ENCODE results near the gene COMP. TPM values are rescaled to one million over a fixed set of nuclear protein-coding genes. Genes with fewer than 3 reads are reported as not detected.

COMP gene
- total RNA-seq, 1 experiment from 2014 or later, result 0.69 TPM

DNA sequence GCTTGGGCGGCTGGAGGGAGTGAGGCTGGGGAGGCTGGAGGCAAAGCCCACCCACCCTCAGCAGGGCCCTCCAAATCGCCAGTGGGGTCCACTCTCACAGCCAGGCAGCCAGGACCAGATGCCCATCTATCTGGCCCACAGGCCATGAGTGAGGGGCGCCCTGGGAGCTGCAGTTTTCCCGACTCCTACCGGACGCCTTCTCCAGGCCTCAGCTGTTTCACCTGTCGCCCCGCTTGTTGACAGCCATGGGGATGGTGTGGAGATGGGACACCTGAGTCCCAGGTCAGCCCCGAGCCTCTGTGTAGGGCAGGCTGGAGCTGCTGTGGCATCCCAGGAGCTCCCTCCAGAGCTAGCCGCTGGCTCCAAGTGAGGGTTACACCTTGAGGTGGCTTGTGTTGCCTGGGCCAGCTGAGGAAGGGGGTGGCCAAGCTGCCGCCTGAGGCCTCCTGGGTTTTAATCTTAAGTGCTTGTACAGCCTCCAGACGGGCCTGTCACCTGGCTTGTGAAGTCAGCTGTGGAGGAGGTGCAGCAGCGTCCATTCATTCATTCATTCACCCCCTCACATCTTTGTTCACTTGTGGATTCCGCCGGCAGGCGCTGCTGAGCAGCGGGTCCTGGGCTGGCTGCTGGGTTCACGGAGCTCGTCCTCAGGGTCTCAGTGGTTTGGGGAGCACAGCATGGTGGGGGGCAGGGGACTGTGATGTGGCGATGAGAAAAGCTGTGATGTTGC is 52.0 kb downstream of the COMP start:
- no peak for ATAC-seq
- CTCF ChIA-PET, result no interaction called here
- no peaks in the 10 kb centered on the region for H3K27me3 ChIP-seq (ENCODE audit: control insufficient read depth, insufficient read depth, low read length)
- no peaks in the 10 kb centered on the region for H3K9me3 ChIP-seq (ENCODE audit: control insufficient read depth, insufficient read depth, low read depth, low read length)
- no peaks in the 10 kb centered on the region for H3K36me3 ChIP-seq (ENCODE audit: control insufficient read depth, insufficient read depth, low read length)
- no TSS peak for BruUV-seq (replicated peaks)
- intact Hi-C loops (cut with micrococcal nuclease; ENCODE audit: unreplicated experiment), result no loop called here
- no peak overlapping the region for H3K27ac ChIP-seq (ENCODE audit: low read length)
- DNase-seq (ENCODE audit: low read depth, low spot score), result no peak
- no peaks in the 10 kb centered on the region for H3K4me1 ChIP-seq (ENCODE audit: control insufficient read depth, insufficient read depth, low read length)
- TF ChIP-seq POLR2AphosphoS5 (IDR thresholded peaks at IDR 0.05; ENCODE audit: low read depth, low read length), result no peak
- TF ChIP-seq, protein P1, sequence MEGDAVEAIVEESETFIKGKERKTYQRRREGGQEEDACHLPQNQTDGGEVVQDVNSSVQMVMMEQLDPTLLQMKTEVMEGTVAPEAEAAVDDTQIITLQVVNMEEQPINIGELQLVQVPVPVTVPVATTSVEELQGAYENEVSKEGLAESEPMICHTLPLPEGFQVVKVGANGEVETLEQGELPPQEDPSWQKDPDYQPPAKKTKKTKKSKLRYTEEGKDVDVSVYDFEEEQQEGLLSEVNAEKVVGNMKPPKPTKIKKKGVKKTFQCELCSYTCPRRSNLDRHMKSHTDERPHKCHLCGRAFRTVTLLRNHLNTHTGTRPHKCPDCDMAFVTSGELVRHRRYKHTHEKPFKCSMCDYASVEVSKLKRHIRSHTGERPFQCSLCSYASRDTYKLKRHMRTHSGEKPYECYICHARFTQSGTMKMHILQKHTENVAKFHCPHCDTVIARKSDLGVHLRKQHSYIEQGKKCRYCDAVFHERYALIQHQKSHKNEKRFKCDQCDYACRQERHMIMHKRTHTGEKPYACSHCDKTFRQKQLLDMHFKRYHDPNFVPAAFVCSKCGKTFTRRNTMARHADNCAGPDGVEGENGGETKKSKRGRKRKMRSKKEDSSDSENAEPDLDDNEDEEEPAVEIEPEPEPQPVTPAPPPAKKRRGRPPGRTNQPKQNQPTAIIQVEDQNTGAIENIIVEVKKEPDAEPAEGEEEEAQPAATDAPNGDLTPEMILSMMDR (IDR thresholded peaks at IDR 0.05), result no peak
- TF ChIP-seq TCF7L2 (IDR thresholded peaks at IDR 0.05; ENCODE audit: low read depth, low read length), result no peak
- TF ChIP-seq, protein P2, sequence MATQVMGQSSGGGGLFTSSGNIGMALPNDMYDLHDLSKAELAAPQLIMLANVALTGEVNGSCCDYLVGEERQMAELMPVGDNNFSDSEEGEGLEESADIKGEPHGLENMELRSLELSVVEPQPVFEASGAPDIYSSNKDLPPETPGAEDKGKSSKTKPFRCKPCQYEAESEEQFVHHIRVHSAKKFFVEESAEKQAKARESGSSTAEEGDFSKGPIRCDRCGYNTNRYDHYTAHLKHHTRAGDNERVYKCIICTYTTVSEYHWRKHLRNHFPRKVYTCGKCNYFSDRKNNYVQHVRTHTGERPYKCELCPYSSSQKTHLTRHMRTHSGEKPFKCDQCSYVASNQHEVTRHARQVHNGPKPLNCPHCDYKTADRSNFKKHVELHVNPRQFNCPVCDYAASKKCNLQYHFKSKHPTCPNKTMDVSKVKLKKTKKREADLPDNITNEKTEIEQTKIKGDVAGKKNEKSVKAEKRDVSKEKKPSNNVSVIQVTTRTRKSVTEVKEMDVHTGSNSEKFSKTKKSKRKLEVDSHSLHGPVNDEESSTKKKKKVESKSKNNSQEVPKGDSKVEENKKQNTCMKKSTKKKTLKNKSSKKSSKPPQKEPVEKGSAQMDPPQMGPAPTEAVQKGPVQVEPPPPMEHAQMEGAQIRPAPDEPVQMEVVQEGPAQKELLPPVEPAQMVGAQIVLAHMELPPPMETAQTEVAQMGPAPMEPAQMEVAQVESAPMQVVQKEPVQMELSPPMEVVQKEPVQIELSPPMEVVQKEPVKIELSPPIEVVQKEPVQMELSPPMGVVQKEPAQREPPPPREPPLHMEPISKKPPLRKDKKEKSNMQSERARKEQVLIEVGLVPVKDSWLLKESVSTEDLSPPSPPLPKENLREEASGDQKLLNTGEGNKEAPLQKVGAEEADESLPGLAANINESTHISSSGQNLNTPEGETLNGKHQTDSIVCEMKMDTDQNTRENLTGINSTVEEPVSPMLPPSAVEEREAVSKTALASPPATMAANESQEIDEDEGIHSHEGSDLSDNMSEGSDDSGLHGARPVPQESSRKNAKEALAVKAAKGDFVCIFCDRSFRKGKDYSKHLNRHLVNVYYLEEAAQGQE (IDR thresholded peaks at IDR 0.05; ENCODE audit: insufficient read depth in 1 of 2, low read depth in 2 of 2, low read length in 1 of 2), result no peak
- TF ChIP-seq SIN3A (IDR thresholded peaks at IDR 0.05; ENCODE audit: borderline replicate concordance, insufficient read depth, low read depth, low read length), result no peak
- no peak overlapping the region for H3K4me3 ChIP-seq (ENCODE audit: low read depth in 2 of 2, low read length in 2 of 2)
- in situ Hi-C loops (cut with HindIII; ENCODE audit: low pct_unique_long_range_greater_than_20kb, low sequenced_read_pairs), result no loop called here
- POLR2A ChIA-PET, result no interaction called here

DNA sequence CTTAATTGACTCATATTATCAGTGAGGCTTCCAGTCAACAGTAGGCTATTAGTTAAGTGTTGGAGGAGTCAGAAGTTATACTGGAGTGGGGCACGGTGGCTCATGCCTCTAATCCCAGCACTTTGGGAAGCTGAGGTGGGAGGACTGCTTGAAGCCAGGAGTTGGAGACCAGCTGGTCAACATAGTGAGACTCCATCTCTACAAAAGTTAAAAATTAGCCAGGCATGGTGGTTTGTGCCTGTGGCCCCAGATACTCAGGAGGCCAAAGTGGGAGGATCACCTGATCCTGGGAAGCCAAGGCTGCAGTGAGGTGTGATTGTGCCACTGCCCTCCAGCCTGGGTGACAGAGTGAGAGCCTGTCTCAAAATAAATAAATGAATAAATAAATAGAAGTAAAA is 53.2 kb downstream of the COMP start:
- H3K27me3 ChIP-seq (ENCODE audit: control insufficient read depth, insufficient read depth, low read length), result no peaks in the 10 kb centered on the region
- CTCF ChIA-PET, result no interaction called here
- TF ChIP-seq, protein P2 (IDR thresholded peaks at IDR 0.05; ENCODE audit: insufficient read depth in 1 of 2, low read depth in 2 of 2, low read length in 1 of 2), result no peak
- TF ChIP-seq POLR2AphosphoS5 (IDR thresholded peaks at IDR 0.05; ENCODE audit: low read depth, low read length) (no peak), SIN3A (IDR thresholded peaks at IDR 0.05; ENCODE audit: borderline replicate concordance, insufficient read depth, low read depth, low read length) (no peak), TCF7L2 (IDR thresholded peaks at IDR 0.05; ENCODE audit: low read depth, low read length) (no peak)
- TF ChIP-seq, protein P1 (IDR thresholded peaks at IDR 0.05), result no peak
- no peak overlapping the region for H3K4me3 ChIP-seq (ENCODE audit: low read depth in 2 of 2, low read length in 2 of 2)
- no peaks in the 10 kb centered on the region for H3K4me1 ChIP-seq (ENCODE audit: control insufficient read depth, insufficient read depth, low read length)
- in situ Hi-C loops (cut with HindIII; ENCODE audit: low pct_unique_long_range_greater_than_20kb, low sequenced_read_pairs) (no loop called here), intact Hi-C loops (cut with micrococcal nuclease; ENCODE audit: unreplicated experiment) (no loop called here)
- no peak overlapping the region for H3K27ac ChIP-seq (ENCODE audit: low read length)
- DNase-seq (ENCODE audit: low read depth, low spot score) (no peak), ATAC-seq (no peak)
- no peaks in the 10 kb centered on the region for H3K9me3 ChIP-seq (ENCODE audit: control insufficient read depth, insufficient read depth, low read depth, low read length)
- no TSS peak for BruUV-seq (replicated peaks)
- POLR2A ChIA-PET, result no interaction called here
- no peaks in the 10 kb centered on the region for H3K36me3 ChIP-seq (ENCODE audit: control insufficient read depth, insufficient read depth, low read length)
